ENCODE results near the gene PLA2G7. TPM values are rescaled to one million over a fixed set of nuclear protein-coding genes. Genes with fewer than 3 reads are reported as not detected.
"Not testable (repeated sequence)": the region's sequence is repeated elsewhere in the genome, so short reads cannot be mapped to it uniquely, and the experiment has no call there.

The PLA2G7 gene
- total RNA-seq, 2 experiments from 2014 or later = not detected

DNA sequence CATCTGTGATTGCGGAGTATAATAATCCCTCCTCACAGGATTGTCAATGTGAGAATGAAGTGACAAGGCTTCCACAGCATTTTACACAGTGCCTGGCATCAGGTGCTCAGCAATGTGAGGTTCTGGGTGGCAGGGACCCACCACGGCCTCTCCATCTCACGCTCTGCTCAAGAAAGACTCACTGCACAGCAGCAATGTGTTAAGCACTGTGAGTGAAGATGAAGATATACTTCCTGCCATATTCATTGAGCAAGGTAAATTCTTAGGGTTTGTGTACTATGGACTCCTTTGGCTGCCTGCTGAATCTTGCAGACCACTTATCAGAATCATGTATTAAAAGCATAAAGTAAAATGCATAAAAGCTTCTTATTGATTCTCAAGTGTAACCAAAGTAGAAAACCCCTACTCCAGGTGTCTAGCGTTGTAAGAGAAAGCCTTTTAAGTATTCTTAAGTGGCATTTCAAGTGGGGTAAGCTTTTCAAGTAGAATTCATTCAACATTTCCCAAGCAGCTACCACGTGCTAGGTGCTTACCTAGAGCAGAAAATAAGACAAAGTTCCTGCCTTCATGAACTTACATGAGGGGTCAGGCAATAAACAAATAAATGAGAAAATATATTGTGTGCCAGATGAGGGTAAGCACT, 41.0 kb upstream of the PLA2G7 start:
- CTCF ChIA-PET (ENCODE audit: unreplicated experiment) = no interaction called here

GRCh38 chr6:46774736-46775135, 39.6 kb upstream of the PLA2G7 start:
- H2AFZ ChIP-seq (ENCODE audit: low read length); H3K79me2 ChIP-seq (ENCODE audit: insufficient read depth, low read depth, low read length); H3K4me2 ChIP-seq (ENCODE audit: low read length); intact Hi-C loops (cut with micrococcal nuclease; ENCODE audit: unreplicated experiment); H3K9me3 ChIP-seq (ENCODE audit: low read length); CTCF ChIA-PET (ENCODE audit: unreplicated experiment); H3K9me2 ChIP-seq (ENCODE audit: insufficient read depth, low read length); H3K36me3 ChIP-seq (ENCODE audit: insufficient read depth, low read length); DNase-seq (ENCODE audit: low spot score); H3K4me1 ChIP-seq (ENCODE audit: insufficient read depth, low read length, poor library complexity, severe bottlenecking); H3K4me3 ChIP-seq (ENCODE audit: low read depth, low read length, poor library complexity, severe bottlenecking); POLR2A ChIA-PET; H4K20me1 ChIP-seq (ENCODE audit: insufficient read depth, low read length); H3K27ac ChIP-seq (ENCODE audit: low read depth, low read length, poor library complexity, severe bottlenecking); BruUV-seq (replicated peaks): not testable (repeated sequence)

More for the DNA sequence above, 41.0 kb upstream of the PLA2G7 start:
- POLR2A ChIA-PET = no interaction called here
- BruUV-seq (replicated peaks) = no TSS peak
- Histone ChIP-seq H3K36me3 (ENCODE audit: insufficient read depth, low read length) (no peaks in the 10 kb centered on the region), H3K4me2 (ENCODE audit: low read length) (no peak overlapping the region), H2AFZ (ENCODE audit: low read length) (no peak overlapping the region), H3K9me2 (ENCODE audit: insufficient read depth, low read length) (no peaks in the 10 kb centered on the region), H3K4me3 (ENCODE audit: low read depth, low read length, poor library complexity, severe bottlenecking) (no peak overlapping the region), H3K27ac (ENCODE audit: low read depth, low read length, poor library complexity, severe bottlenecking) (no peak overlapping the region), H3K79me2 (ENCODE audit: insufficient read depth, low read depth, low read length) (no peaks in the 10 kb centered on the region), H4K20me1 (ENCODE audit: insufficient read depth, low read length) (no peaks in the 10 kb centered on the region), H3K4me1 (ENCODE audit: insufficient read depth, low read length, poor library complexity, severe bottlenecking) (no peaks in the 10 kb centered on the region), H3K9me3 (ENCODE audit: low read length) (no peaks in the 10 kb centered on the region)
- no peak for DNase-seq (ENCODE audit: low spot score)
- TF ChIP-seq CTCF (conservative IDR thresholded peaks at IDR 0.05; ENCODE audit: low read length) (no peak), EZH2phosphoT487 (IDR thresholded peaks at IDR 0.05; ENCODE audit: borderline replicate concordance, low read depth, low read length) (no peak)
- intact Hi-C loops (cut with micrococcal nuclease; ENCODE audit: unreplicated experiment) = no loop called here

- Histone ChIP-seq H3K9me2 (ENCODE audit: insufficient read depth, low read length) (no peaks in the 10 kb centered on the region), H3K4me3 (ENCODE audit: low read depth, low read length, poor library complexity, severe bottlenecking) (no peak overlapping the region), H3K27ac (ENCODE audit: low read depth, low read length, poor library complexity, severe bottlenecking) (no peak overlapping the region), H3K4me1 (ENCODE audit: insufficient read depth, low read length, poor library complexity, severe bottlenecking) (no peaks in the 10 kb centered on the region), H4K20me1 (ENCODE audit: insufficient read depth, low read length) (no peaks in the 10 kb centered on the region), H3K79me2 (ENCODE audit: insufficient read depth, low read depth, low read length) (no peaks in the 10 kb centered on the region), H3K36me3 (ENCODE audit: insufficient read depth, low read length) (no peaks in the 10 kb centered on the region), H2AFZ (ENCODE audit: low read length) (no peak overlapping the region), H3K4me2 (ENCODE audit: low read length) (no peak overlapping the region), H3K9me3 (ENCODE audit: low read length) (no peaks in the 10 kb centered on the region)
- no peak for DNase-seq (ENCODE audit: low spot score)
- intact Hi-C loops (cut with micrococcal nuclease; ENCODE audit: unreplicated experiment) = no loop called here
- CTCF ChIA-PET (ENCODE audit: unreplicated experiment) = no interaction called here
- BruUV-seq (replicated peaks) = no TSS peak
- POLR2A ChIA-PET = no interaction called here
- TF ChIP-seq CTCF (conservative IDR thresholded peaks at IDR 0.05; ENCODE audit: low read length) = no peak
- TF ChIP-seq EZH2phosphoT487 (IDR thresholded peaks at IDR 0.05; ENCODE audit: borderline replicate concordance, low read depth, low read length) = no peak
These were observed 38.2 kb upstream of the PLA2G7 start for GRCh38 chr6:46773201-46773855.

Measured in OCI-LY7 (cell line).